ENCODE results near the gene KCNMA1.

DNA sequence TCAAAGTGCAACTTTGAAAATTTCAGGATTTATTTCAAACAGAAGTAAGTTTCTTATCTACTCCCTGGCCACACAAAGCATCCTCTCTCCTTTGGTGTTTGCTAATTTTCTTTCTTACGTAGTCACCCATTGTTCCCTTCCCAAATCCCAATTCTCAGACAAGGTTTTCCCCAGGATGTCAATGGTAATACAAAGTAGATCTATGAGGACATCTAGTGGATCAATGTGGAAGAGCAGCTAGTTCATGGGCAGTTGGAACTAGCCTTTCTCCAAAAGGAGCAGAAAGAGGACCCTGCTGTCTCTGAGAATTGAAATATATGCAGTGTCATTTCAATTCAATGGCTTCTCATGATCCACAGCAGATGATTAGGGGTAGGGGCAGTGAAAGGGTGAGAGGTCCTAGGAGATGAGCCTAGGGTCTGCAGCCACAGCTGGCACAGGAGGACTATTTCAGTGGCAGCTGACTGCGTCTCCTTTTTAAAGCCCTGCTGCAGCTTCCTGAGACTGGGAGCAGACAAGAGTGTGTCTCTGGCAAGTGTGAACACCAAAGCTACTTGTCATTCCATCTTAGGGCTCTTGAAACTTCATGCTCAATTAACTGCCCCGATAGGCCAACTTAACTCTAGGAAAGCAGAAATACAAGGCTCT lies 632.6 kb downstream of the KCNMA1 start:
- no peak for TF ChIP-seq ZFX (IDR thresholded peaks at IDR 0.05; ENCODE audit: borderline replicate concordance)
- TF ChIP-seq, protein P1, sequence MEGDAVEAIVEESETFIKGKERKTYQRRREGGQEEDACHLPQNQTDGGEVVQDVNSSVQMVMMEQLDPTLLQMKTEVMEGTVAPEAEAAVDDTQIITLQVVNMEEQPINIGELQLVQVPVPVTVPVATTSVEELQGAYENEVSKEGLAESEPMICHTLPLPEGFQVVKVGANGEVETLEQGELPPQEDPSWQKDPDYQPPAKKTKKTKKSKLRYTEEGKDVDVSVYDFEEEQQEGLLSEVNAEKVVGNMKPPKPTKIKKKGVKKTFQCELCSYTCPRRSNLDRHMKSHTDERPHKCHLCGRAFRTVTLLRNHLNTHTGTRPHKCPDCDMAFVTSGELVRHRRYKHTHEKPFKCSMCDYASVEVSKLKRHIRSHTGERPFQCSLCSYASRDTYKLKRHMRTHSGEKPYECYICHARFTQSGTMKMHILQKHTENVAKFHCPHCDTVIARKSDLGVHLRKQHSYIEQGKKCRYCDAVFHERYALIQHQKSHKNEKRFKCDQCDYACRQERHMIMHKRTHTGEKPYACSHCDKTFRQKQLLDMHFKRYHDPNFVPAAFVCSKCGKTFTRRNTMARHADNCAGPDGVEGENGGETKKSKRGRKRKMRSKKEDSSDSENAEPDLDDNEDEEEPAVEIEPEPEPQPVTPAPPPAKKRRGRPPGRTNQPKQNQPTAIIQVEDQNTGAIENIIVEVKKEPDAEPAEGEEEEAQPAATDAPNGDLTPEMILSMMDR (IDR thresholded peaks at IDR 0.05), result peak; percentile 86

Data from 22Rv1 (cell line).